GM13977 (cell line): ENCODE data around the gene FHAD1.

Experiments
- DNase-seq: peaks from one replicate; pipeline ENCODE4 v3.0.0; 2012; ENCODE audit warnings: low spot score
- CTCF ChIP-seq: IDR thresholded peaks from 2 replicates; pipeline ENCODE4 v1.5.1; 2012; ENCODE audit warnings: mild to moderate bottlenecking, control low read depth; ENCODE audit not compliant: insufficient read depth; ENCODE audit errors: extremely low read depth, missing control alignments
- in situ Hi-C: fragments of 300-500 bp; cut with MboI; formaldehyde crosslinking; loops from one replicate; pipeline ENCODE4 v1.12.0; 2022; ENCODE audit warnings: low sequenced_read_pairs, low pct_unique_long_range_greater_than_20kb, mixed read lengths, inconsistent platforms; ENCODE audit not compliant: unreplicated experiment

Gene FHAD1

DNA sequence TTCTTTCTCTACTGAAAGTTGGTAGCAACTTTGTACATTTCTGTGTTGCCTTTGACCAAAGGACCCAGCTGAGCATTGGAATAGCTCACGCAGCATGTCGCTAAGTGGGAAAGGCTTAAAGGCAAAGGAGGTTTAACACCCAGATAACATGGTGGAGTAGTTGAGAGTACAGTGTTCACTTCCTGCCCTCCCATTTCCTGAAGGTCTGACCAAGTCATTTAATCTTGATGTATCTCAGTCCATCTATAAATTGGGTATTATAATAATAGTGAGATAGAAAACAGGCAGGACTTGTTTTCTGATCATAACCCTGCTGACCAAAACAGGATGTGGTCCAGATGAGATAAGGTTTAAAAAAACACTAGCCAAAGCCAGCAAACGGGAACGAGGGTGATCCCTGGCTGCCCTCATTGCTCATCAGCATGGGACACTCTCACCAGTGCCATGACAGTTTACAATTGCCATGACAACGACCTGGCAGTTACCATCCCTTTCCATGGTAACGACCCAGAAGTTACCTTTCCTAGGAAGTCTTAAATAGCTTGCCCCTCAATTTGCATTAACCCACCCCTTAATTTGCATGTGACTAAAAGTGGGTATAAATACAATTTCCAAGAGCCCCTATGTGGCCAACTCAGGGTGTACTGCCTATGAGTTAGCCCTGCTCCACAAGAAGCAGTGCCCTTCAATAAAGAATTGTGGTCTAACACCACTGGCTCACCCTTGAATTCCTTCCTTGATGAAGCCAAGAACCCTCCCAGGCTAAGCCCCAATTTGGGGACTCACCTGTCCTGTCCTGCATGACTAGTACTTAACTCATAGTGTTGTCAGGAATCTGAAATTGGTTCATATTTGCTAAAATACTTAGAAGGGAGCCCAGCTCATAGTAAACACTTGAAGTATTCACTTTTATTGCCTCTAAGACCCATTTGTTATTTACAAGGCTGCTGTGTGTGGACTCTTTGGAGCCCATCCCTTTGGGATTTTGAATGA lies 28.4 kb upstream of the FHAD1 start:
- in situ Hi-C loops, result no loop called here
- DNase-seq, result no peak
- no peak for TF ChIP-seq CTCF

- DNase-seq, result no peak
- in situ Hi-C loops, result no loop called here
- no peak for TF ChIP-seq CTCF
Measured at GRCh38 chr1:15219280-15220023, 27.6 kb upstream of the FHAD1 start.

DNA sequence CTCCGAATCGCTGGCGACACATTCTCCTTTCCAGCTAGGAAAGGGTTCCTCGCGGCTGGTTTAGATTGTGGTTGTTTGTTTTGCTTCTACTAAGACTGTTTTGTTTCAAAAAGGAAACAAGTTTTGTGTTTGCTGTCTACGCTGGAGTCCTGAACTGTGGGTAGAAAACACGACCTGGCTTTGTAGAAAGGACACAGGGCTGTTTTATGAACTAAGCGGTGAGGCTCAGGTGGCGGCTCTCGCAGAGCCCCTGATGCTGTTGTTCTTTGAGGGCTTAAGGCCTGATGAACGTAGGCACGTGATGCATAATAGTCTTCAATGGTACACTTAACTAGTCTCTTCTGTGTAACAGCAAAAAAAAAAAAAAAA lies 27.0 kb upstream of the FHAD1 start:
- in situ Hi-C loops, result no loop called here
- no peak for DNase-seq
- TF ChIP-seq CTCF, result no peak

DNA sequence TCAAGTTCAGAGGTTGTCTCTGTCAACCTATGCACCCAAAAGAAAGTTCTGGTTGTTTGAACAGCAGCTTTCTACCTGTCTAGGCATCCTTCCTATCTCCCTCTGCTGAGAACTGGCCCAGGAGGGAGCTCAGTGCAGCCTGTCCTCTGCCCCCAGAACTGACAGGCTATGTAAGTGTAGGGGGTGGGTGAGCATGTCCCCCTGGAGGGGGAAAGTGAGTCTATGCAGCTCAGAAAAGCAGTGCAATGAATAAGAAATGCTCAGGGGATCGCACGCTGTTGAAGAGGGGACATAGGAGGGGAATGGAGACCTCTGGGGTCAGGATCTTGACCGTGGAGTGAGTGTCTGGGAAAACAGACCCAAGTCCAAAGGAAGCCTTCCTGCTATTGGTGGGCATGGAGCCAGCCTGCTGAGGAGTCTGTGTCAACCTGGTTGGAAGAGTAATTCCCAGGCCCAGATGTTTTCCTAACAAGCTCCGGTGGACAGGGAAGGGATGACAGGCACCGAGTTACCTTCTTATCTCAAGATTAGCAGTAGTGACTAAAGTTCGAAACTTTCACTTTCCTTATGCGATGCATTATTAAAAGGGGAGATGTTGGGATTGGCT lies 26.1 kb upstream of the FHAD1 start:
- in situ Hi-C loops, result no loop called here
- no peak for TF ChIP-seq CTCF
- no peak for DNase-seq

- no peak for TF ChIP-seq CTCF
- in situ Hi-C loops, result no loop called here
- DNase-seq, result no peak
Measured at GRCh38 chr1:15222653-15223303, 24.2 kb upstream of the FHAD1 start.

GRCh38 chr1:15224259-15224869 lies 22.7 kb upstream of the FHAD1 start:
- no peak for DNase-seq
- TF ChIP-seq CTCF, result no peak
- in situ Hi-C loops, result no loop called here
